NOMO-1 treated with DMSO at 0.1 percent for 48 hours (cell line): ENCODE measurements around the gene MADCAM1.
"Not testable (repeated sequence)": the region's sequence is repeated elsewhere in the genome, so short reads cannot be mapped to it uniquely, and the experiment has no call there.

ENCODE experiments used
- DNase-seq: peaks from one replicate; lab custom pipeline; 2025; ENCODE audit not compliant: unreplicated experiment; lab: John Stamatoyannopoulos, UW

The MADCAM1 gene

GRCh38 chr19:496112-496665 lies at the start of gene MADCAM1:
Gene MADCAM1 (plus strand): TSS chr19:496486. CDS start chr19:496500, 14 bp downstream.
- no peak for DNase-seq

GRCh38 chr19:447064-447426 lies 49.2 kb upstream of the MADCAM1 start:
- DNase-seq, result no peak

GRCh38 chr19:447816-448560 lies 48.3 kb upstream of the MADCAM1 start:
- DNase-seq, result no peak

- no peak for DNase-seq
Measured at GRCh38 chr19:449916-450315, 46.4 kb upstream of the MADCAM1 start.

GRCh38 chr19:450912-451481 lies 45.3 kb upstream of the MADCAM1 start:
- DNase-seq, result not testable (repeated sequence)

GRCh38 chr19:452829-453228 lies 43.5 kb upstream of the MADCAM1 start:
- DNase-seq, result no peak

GRCh38 chr19:453606-454005 lies 42.7 kb upstream of the MADCAM1 start:
- no peak for DNase-seq

- no peak for DNase-seq
Measured at GRCh38 chr19:455031-455705, 41.1 kb upstream of the MADCAM1 start.

GRCh38 chr19:455851-456546 lies 40.3 kb upstream of the MADCAM1 start:
- no peak for DNase-seq

GRCh38 chr19:456547-457110 lies 39.7 kb upstream of the MADCAM1 start:
- DNase-seq, result no peak

GRCh38 chr19:457636-458035 lies 38.6 kb upstream of the MADCAM1 start:
- DNase-seq, result no peak

- DNase-seq, result no peak
Measured at GRCh38 chr19:458091-459042, 37.9 kb upstream of the MADCAM1 start.

GRCh38 chr19:459724-460511 lies 36.4 kb upstream of the MADCAM1 start:
- no peak for DNase-seq

- DNase-seq, result no peak
Measured at GRCh38 chr19:460877-461720, 35.2 kb upstream of the MADCAM1 start, which contains the start of gene SHC2. Gene SHC2 (minus strand): TSS chr19:461033. CDS start chr19:460996, 37 bp downstream.

- DNase-seq, result no peak
Measured at GRCh38 chr19:461721-462551, 34.4 kb upstream of the MADCAM1 start.

- no peak for DNase-seq
Measured at GRCh38 chr19:463483-464207, 32.6 kb upstream of the MADCAM1 start.

- DNase-seq, result no peak
Measured at GRCh38 chr19:464208-464545, 32.1 kb upstream of the MADCAM1 start.
